Measurements from ENCODE around the gene ADGRG4.
A peak's percentile ranks its signal among the peaks of the same experiment; 100 is the strongest.

The ADGRG4 gene

DNA sequence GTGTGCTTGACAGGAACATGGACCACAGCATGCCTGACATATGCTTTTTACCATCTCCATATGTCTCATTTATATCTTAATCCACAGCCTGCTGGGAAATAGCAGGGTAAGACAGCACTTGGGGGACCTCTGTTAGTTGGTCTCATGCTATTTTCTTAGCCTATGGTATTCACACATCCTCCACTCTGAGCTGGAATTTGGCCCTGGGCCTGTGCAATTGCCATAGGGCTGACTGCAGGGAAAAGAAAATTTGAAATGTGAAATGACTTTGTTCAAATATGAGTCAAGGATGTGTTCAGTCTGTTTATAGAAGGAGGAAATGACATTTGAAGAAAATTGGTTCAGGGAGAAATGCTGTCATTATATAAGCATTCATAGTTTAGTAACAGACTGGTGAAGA is 40.0 kb upstream of the ADGRG4 start:
- no peaks in the 10 kb centered on the region for H3K27me3 ChIP-seq (replicated peaks)
- TF ChIP-seq, protein P1, sequence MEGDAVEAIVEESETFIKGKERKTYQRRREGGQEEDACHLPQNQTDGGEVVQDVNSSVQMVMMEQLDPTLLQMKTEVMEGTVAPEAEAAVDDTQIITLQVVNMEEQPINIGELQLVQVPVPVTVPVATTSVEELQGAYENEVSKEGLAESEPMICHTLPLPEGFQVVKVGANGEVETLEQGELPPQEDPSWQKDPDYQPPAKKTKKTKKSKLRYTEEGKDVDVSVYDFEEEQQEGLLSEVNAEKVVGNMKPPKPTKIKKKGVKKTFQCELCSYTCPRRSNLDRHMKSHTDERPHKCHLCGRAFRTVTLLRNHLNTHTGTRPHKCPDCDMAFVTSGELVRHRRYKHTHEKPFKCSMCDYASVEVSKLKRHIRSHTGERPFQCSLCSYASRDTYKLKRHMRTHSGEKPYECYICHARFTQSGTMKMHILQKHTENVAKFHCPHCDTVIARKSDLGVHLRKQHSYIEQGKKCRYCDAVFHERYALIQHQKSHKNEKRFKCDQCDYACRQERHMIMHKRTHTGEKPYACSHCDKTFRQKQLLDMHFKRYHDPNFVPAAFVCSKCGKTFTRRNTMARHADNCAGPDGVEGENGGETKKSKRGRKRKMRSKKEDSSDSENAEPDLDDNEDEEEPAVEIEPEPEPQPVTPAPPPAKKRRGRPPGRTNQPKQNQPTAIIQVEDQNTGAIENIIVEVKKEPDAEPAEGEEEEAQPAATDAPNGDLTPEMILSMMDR (IDR thresholded peaks at IDR 0.05; ENCODE audit: low read depth, low read length, missing control alignments): no peak
- peak; percentile 74 for DNase-seq
- H3K4me3 ChIP-seq (ENCODE audit: low read depth, low read length): no peak overlapping the region
- in situ Hi-C loops (cut with HindIII; ENCODE audit: low pct_ligation_motif_present, low sequenced_read_pairs): no loop called here
- H3K27ac ChIP-seq: peak overlapping the region; percentile 63
- no peaks in the 10 kb centered on the region for H3K36me3 ChIP-seq (replicated peaks)

DNA sequence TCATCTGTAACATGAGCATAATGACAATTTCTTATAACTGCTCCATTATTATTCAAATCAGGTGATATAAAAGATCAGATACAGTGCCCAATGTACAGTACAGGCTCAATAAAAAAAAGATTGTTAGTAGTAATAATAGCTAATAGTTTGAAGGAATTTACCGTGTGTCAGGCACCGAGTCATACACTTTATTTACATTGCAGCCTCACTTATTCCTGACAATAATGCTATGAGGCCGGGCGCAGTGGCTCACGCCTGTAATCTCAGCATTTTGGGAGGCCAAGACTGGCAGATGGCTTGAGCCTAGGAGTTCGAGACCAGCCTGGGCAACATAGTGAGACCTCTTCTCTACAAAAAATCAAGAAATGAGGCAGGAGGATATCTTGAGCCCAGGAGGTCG is 39.4 kb upstream of the ADGRG4 start:
- H3K4me3 ChIP-seq (ENCODE audit: low read depth, low read length): no peak overlapping the region
- H3K36me3 ChIP-seq (replicated peaks): no peaks in the 10 kb centered on the region
- DNase-seq: no peak
- TF ChIP-seq, protein P1 (IDR thresholded peaks at IDR 0.05; ENCODE audit: low read depth, low read length, missing control alignments): no peak
- H3K27me3 ChIP-seq (replicated peaks): no peaks in the 10 kb centered on the region
- in situ Hi-C loops (cut with HindIII; ENCODE audit: low pct_ligation_motif_present, low sequenced_read_pairs): no loop called here
- peak overlapping the region; percentile 63 for H3K27ac ChIP-seq

DNA sequence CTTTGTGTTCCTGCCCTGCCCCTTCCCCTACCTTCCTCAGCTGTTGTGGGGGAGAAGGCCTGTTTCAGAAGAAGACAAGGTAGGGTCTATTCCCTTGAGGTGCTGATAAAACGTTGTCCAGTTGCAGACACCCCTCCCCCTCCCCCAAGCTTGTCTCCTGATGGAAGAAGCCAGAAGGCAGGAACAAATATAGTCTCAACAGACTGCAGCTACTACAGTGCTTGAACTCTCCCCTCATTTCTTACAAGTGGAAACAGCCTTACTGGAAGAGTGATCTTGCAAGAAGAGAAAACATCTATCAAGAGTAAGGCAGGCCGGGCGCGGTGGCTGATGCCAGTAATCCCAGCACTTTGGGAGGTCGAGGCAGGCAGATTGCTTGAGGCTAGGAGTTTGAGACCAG is 38.5 kb upstream of the ADGRG4 start:
- in situ Hi-C loops (cut with HindIII; ENCODE audit: low pct_ligation_motif_present, low sequenced_read_pairs): no loop called here
- no peaks in the 10 kb centered on the region for H3K36me3 ChIP-seq (replicated peaks)
- no peak overlapping the region for H3K4me3 ChIP-seq (ENCODE audit: low read depth, low read length)
- TF ChIP-seq, protein P1 (IDR thresholded peaks at IDR 0.05; ENCODE audit: low read depth, low read length, missing control alignments): no peak
- no peak overlapping the region for H3K27ac ChIP-seq
- H3K27me3 ChIP-seq (replicated peaks): no peaks in the 10 kb centered on the region
- DNase-seq: no peak

DNA sequence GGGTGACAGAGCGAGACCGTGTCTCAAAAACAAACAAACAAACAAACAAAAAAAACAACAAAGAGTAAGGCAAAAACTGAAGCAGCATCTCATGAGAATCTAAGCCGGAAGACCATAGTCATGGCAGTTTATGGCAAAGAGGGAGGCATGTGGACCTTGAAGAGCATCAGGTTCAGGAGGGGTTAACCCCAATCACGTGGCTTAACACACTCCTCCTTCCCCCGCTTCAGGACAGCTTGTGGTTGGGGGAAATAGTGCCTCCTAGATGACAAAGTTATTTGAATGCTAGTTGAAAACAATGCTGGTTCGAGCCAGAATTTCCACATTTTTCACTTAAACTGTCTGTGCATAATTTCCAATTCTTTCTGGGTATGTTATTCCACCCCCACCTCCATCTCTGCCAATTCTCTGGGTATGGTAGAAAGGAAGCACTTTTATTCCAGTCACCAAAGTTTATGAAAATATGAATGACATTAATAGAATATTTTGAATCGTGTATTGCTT is 37.9 kb upstream of the ADGRG4 start:
- DNase-seq: no peak
- Histone ChIP-seq H3K27ac (no peak overlapping the region), H3K4me3 (ENCODE audit: low read depth, low read length) (no peak overlapping the region), H3K27me3 (replicated peaks) (no peaks in the 10 kb centered on the region), H3K36me3 (replicated peaks) (no peaks in the 10 kb centered on the region)
- in situ Hi-C loops (cut with HindIII; ENCODE audit: low pct_ligation_motif_present, low sequenced_read_pairs): no loop called here
- TF ChIP-seq, protein P1 (IDR thresholded peaks at IDR 0.05; ENCODE audit: low read depth, low read length, missing control alignments): no peak

DNA sequence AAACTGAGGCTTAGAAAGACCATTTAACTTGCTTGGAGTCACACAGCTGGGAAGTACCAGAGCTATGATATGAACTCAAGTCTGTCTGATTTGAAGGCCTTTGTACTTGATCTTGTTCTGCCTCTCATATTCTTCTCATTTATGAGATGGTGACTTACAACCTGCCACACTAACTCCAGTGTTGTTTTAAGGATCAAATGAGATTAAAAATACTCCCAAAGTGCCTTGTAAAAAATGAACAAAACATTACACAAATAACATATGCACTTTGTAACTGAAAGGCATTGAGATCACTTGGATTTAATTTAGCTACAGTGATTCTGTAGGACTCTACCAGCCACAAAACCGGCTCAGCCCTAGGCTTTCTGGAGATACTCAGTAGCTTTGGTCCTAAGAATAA is 33.9 kb upstream of the ADGRG4 start:
- no peak for DNase-seq
- H3K4me3 ChIP-seq (ENCODE audit: low read depth, low read length): no peak overlapping the region
- in situ Hi-C loops (cut with HindIII; ENCODE audit: low pct_ligation_motif_present, low sequenced_read_pairs): no loop called here
- H3K27ac ChIP-seq: no peak overlapping the region
- no peaks in the 10 kb centered on the region for H3K27me3 ChIP-seq (replicated peaks)
- TF ChIP-seq, protein P1 (IDR thresholded peaks at IDR 0.05; ENCODE audit: low read depth, low read length, missing control alignments): no peak
- H3K36me3 ChIP-seq (replicated peaks): no peaks in the 10 kb centered on the region
